VCaP (cell line): ENCODE measurements around the gene TMEM135.
"Not testable (repeated sequence)": the region's sequence is repeated elsewhere in the genome, so short reads cannot be mapped to it uniquely, and the experiment has no call there.

ENCODE experiments used
- H3K27ac ChIP-seq: fragments of 450-650 bp; 2 replicates; pipeline ENCODE4 v1.5.1; 2017
- TF ChIP-seq, protein P1 (sequence below): fragments of 450-650 bp; conservative IDR thresholded peaks from 2 replicates; pipeline ENCODE4 v1.5.1; 2017; ENCODE audit warnings: mild to moderate bottlenecking, moderate library complexity

Gene TMEM135

DNA sequence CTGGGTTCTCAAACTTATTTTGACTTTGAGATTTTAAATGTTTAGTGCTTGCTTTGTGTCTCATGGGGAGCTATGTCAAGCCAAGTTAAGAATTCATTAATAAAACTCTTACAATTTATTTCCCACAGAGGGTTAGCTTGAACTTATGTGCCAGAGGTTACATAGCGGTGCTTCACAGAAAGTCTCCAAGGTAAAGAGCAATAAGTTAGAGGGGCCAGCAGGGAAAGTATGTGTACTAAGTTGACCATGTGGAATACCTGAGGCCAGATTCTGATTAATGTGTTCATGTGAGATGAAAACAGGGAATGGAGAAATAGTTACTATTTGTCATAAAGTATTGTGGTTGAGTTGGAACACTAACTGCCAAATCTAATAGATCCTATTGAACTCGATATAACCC is 149.3 kb downstream of the TMEM135 start:
- TF ChIP-seq, protein P1, sequence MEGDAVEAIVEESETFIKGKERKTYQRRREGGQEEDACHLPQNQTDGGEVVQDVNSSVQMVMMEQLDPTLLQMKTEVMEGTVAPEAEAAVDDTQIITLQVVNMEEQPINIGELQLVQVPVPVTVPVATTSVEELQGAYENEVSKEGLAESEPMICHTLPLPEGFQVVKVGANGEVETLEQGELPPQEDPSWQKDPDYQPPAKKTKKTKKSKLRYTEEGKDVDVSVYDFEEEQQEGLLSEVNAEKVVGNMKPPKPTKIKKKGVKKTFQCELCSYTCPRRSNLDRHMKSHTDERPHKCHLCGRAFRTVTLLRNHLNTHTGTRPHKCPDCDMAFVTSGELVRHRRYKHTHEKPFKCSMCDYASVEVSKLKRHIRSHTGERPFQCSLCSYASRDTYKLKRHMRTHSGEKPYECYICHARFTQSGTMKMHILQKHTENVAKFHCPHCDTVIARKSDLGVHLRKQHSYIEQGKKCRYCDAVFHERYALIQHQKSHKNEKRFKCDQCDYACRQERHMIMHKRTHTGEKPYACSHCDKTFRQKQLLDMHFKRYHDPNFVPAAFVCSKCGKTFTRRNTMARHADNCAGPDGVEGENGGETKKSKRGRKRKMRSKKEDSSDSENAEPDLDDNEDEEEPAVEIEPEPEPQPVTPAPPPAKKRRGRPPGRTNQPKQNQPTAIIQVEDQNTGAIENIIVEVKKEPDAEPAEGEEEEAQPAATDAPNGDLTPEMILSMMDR: no peak
- H3K27ac ChIP-seq: no peak overlapping the region

DNA sequence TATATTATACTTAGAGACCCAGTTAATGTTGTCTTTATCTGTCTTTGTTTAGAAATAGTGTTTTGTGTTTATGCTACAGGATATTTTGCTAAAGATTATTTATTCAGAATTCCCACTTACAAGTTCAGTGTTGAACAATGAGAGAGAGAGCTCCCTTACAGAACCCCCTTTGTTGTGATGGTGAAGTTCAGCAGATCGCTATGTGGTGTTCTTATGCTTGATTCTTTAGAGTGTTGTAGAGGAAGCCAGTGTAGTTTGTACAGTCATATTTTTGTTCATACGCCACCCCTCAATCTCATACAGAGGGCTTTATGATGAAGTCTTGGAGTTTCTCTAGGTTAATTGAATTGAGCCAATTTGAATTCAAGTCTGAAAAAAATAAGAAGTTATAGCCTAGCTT is 150.2 kb downstream of the TMEM135 start:
- TF ChIP-seq, protein P1: no peak
- H3K27ac ChIP-seq: no peak overlapping the region

DNA sequence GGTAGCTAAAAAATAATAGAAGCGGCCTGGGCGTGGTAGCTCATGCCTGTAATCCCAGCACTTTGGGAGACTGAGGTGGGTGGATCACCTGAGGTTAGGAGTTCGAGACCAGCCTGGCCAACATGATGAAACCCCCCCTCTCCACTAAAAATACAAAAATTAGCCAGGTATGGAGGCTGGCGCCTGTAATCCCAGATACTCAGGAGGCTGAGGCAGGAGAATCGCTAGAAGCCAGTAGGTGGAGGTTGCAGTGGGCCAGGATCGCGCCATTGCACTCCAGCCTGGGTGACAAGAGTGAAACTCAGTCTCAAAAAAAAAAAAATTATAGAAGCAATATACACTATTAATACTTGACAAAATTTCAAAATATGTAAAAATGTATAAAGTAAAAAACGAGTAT is 150.7 kb downstream of the TMEM135 start:
- not testable (repeated sequence) for H3K27ac ChIP-seq

DNA sequence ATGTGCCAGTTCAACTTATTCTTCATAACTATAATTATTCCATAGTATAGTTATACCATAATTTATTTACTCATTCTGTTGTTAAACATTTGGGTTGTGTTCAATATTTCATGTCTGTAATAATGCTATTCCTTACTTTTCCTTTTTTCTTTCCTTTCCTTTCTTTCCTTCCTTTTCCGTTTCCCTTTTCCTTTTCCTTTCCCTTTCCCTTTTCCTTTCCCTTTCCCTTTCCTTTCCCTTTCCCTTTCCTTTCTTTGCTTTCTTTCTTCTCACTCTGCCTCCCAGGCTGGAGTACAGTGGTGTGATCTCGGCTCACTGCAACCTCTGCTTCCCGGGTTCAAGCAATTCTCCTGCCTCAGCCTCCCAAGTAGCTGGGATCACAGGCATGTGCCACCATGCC is 151.2 kb downstream of the TMEM135 start:
- not testable (repeated sequence) for H3K27ac ChIP-seq

DNA sequence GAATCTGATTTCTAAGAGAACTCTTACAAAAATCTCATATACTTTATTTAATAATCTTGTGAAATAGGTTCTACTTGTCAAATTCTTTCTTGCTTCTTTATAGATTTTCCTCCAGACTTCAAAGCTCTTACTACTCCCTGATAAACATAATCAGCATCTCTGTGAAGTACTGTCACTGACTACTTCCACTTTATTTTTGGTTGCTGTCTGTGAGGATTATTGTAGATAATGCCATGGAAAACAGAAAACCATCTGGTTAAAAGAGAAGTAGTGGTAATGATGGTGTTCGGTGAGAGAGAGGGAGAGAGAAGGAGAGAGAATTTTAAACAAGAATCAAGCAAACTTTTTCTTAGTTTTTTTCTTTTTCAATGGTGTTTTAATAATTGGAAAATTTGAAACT is 152.3 kb downstream of the TMEM135 start:
- TF ChIP-seq, protein P1: no peak

DNA sequence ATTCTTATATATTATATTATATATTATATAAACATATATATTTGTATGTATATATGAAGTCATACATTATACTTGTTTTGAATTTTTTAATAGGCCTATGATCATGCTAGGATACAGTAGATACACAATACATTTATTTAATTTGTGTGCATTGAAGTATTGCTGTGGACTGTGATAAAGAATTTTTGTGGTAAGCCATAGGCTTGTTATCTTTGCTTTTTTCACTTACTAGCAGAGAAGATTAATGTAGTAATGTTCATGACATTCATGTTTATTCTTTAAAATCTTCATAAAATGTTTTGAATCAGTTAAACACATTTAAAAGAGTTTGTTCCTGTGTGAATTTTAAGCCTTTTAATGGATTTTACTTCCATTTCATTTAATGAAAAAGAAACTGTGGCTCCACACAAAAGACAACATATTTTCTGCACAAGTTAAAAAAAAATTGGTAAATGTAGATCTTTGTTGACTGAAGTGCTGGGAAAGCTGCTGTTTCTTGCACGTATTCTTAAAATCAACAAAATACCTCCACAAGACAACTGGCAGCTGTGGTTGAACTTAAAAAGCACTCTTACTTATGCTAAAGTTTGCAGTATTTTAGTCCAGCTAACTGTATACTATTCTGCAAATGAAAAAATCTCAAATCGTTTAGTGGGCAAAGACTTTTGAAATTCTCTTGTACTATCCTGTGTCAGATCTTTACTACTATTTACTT is 156.2 kb downstream of the TMEM135 start:
- H3K27ac ChIP-seq: no peak overlapping the region; the same call in 1 of the 2 replicates
- TF ChIP-seq, protein P1: no peak

More for the DNA sequence above, 152.3 kb downstream of the TMEM135 start:
- H3K27ac ChIP-seq: no peak overlapping the region

DNA sequence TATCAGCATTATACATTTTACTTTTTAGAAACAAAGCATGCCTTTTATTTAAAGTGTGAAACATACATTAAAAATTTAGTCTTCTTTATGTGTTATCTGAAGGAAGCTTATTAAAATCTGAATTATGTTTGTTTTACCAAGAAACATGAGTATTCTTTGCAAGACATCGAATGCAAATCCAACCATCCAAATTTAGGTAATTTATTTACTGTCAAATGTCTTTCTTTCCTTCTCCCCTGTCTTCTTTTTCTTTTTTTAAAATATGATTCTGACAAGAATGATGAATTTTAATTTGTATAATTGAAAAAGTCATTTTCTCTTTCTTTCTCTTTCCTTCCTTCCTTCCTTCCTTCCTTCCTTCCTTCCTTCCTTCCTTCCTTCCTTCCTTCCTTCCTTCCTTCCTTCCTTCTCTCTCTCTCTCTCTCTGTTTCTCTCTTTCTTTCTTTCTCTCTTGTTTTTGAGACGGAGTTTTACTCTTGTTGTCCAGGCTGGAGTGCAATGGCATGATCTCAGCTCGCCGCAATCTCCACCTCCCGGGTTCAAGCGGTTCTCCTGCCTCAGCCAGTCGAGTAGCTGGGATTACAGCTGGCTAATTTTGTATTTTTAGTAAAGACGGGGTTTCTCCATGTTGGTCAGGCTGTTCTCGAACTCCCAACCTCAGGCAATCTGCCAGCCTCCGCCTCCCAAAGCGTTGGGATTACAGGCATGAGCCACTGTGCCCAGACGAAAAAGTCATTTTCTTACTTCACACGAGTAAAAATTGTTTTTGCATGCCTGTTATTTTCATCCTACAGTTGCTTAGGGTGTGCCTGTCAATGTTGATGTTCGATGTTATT is 157.5 kb downstream of the TMEM135 start:
- TF ChIP-seq, protein P1: no peak
- H3K27ac ChIP-seq: no peak overlapping the region

DNA sequence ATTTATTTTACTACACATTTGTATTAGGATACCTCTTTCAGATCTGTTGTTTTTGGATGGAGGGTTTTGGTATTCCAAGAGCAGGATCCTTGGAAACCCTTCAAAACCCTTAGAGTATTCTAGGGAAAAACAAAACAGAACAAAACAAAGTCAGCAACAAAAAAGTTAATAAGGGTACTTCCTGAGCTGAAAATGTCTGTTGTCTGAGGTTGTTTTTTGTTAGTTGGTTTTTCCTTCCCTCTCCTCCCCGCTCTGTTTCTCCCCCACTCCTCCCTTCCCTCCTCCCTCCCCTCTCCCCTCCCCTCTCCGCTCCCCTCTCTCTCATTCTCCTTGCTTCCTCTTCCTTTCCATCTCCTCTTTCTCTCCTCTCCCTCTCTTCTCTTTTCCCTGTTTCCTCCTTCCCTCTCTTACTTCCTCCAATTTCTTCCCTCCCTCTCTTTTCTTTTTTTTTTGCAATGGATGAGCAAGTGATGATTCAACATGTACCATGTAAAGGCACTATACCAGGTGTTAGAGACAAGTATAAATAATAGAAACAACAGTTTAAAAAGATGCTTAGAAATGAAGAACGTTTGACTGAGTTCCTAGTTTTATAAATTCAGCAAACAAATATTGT is 160.6 kb downstream of the TMEM135 start:
- H3K27ac ChIP-seq: no peak overlapping the region
- TF ChIP-seq, protein P1: no peak
